DND-41 (cell line): ENCODE data around the gene INAFM2.

ENCODE experiments used
- CTCF ChIP-seq: IDR thresholded peaks from 2 replicates; pipeline ENCODE4 v1.5.1; 2012; ENCODE audit warnings: borderline replicate concordance, low read length, moderate library complexity, mild to moderate bottlenecking; ENCODE audit not compliant: poor library complexity, severe bottlenecking; ENCODE audit errors: extremely low read depth
- EZH2 ChIP-seq: IDR thresholded peaks from 3 replicates; pipeline ENCODE4 v1.6.1; 2012; ENCODE audit warnings: borderline replicate concordance, low read depth, mild to moderate bottlenecking, moderate library complexity, low read length, inconsistent platforms; ENCODE audit not compliant: severe bottlenecking

DNA sequence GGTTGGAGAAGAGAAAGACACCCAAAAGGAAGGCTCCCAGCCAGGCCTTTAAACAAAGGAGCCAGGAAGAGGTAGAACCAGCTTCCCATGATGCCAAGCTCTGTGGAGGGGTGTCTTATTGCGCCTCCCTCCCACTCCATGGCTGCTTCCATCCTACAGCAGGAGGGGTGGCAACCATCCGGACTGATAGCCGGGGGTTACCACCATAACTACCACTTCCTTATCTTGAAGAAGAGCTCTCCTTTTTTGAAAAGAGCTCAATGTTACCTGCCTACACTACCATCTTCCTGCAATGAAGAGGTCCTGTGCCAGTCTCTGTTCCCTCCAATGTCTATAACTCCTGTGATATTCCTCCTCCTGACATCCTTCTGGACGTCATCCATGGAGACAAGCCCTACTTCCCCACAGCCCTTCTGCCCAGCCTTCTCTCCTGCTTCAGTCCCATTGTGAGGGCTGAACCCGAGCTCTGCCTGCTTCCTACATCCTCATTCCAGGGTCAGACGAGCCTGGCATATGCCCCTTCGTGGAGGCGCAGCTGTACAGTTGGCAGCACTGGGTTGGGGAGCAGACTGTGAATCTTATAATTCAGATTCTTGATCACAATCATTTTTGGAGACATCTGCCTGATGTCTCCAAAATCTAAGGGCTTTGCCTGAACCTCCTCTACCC, 8.8 kb downstream of the INAFM2 start:
- no peak for TF ChIP-seq CTCF
- TF ChIP-seq EZH2: no peak
